ENCODE measurements around the gene TREX2.

TREX2 gene

DNA sequence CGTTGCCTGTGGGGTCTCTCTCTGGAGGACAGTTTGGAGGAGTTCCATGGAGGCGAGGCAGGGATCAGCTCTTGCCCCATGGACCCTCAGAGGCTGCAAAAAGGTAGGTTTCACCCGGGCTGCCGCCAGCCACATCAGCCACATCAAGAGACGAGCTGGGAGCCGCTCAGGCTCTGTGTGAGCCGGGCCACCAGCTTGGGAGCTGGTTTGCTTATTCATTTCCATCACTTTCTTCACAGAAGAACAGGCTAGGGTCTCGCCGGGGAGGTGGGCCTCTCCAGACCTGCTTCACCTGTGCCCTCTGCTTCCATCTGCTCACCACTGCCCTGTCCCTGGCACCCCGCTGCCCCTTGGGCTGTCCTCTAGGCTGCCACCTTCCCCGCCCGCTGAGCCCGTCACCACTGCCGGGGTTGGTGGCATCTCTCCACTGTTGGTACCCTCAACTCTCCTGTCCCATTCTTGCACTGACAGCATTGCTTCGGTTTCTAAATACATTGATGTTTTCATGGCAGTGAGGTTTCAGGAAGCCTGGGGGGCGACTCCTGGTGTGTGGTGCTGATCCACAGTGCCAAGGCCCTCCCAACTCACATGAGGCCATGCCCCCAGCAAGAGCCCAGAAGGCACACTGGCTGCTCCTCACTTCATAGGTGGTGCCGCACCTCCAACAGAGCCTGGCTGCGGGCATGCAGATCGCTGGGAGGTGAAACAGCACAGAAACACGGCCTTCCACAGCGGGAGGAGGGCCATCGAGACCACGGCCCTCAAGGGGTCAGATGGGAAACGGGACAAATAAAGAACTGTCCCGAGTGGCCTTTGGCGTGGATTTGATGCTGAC lies 4.5 kb upstream of the TREX2 start:
- TF ChIP-seq CTCF (IDR thresholded peaks at IDR 0.05; ENCODE audit: low read depth, low read length, missing control alignments) = no peak
- no peak for DNase-seq (ENCODE audit: low read depth)

GRCh38 chrX:153449368-153450113 lies 3.7 kb upstream of the TREX2 start:
- no peak for TF ChIP-seq CTCF (IDR thresholded peaks at IDR 0.05; ENCODE audit: low read depth, low read length, missing control alignments)

More for the DNA sequence above, 4.5 kb upstream of the TREX2 start:
- no peak overlapping the region for H3K4me3 ChIP-seq (ENCODE audit: low read depth, low read length)

GRCh38 chrX:153448556-153449367 lies 2.9 kb upstream of the TREX2 start:
- no peak overlapping the region for H3K4me3 ChIP-seq (ENCODE audit: low read depth, low read length)
- DNase-seq (ENCODE audit: low read depth) = no peak
- TF ChIP-seq CTCF (IDR thresholded peaks at IDR 0.05; ENCODE audit: low read depth, low read length, missing control alignments) = no peak

More at GRCh38 chrX:153449368-153450113, 3.7 kb upstream of the TREX2 start:
- H3K4me3 ChIP-seq (ENCODE audit: low read depth, low read length) = no peak overlapping the region
- DNase-seq (ENCODE audit: low read depth) = no peak

DNA sequence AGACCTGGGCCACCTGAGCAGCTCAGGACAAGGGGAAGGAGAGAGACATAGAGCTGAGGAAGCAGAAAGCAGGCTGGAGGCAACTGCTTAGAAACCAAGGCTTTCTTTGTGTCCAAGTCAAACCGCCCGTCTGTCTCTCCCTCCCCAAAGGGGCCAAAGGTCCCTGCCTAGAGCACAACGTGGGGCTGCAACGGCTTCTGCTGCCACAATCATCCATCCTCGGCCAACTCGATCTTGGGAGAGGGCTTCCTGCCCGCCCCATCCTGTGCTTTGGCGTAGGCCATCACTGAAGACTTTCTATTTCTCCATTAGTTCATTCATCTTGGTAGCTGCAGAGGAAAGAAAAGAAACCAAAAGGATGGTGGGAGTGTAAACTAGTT lies 1.7 kb upstream of the TREX2 start:
- no peak for TF ChIP-seq CTCF (IDR thresholded peaks at IDR 0.05; ENCODE audit: low read depth, low read length, missing control alignments)
- no peak overlapping the region for H3K4me3 ChIP-seq (ENCODE audit: low read depth, low read length)
- no peak for DNase-seq (ENCODE audit: low read depth)

DNA sequence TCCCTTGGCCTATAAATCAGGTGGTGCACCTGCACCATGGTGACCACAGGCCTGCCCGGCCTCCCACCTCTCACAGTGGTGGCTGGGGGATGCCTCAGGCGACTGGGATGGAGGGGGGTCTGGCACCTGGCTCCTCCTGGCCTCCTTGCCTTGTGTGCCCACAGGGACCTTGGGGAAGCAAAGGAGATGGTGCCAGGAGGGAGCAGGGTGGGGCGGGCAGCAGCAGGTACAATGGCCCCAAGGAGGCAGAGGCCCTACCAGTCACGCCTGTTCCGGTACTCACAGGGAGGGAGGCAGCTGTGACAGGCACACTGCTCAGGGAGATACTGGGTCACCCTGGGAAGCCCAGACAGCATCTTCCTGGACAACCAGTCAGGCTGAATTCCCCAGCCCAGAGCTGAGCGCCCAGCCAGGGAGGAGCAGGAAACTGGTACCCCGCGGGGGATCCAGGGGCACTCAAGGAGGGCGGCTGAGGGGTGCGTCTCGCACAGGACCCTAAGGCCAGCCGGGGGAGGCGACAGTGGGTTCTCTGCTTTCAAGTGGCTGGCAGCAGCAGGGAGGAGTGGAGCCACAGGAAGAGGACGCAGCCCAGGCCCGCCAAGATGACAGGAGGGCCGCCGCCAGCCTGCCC lies 1.2 kb upstream of the TREX2 start:
- H3K4me3 ChIP-seq (ENCODE audit: low read depth, low read length) = no peak overlapping the region
- no peak for DNase-seq (ENCODE audit: low read depth)
- TF ChIP-seq CTCF (IDR thresholded peaks at IDR 0.05; ENCODE audit: low read depth, low read length, missing control alignments) = no peak

DNA sequence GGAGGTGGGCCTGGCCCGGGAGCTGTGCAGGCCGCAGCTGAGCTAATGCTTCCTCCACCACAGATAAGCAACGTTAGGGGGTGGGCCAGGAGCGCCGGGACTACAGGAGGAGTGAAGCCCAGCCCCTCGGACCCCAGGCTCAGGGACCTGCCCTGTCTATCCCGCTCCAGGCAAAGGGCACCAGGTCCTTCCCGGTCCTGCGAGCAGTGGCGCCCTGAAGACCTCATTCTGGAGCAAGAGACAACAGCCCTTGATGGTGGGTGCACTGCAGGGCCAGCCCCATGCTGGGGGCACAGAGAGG lies 730 bp upstream of the TREX2 start:
- H3K4me3 ChIP-seq (ENCODE audit: low read depth, low read length) = no peak overlapping the region
- no peak for DNase-seq (ENCODE audit: low read depth)
- TF ChIP-seq CTCF (IDR thresholded peaks at IDR 0.05; ENCODE audit: low read depth, low read length, missing control alignments) = no peak

Data from GM12864 (cell line).